ENCODE results near the gene PROZ.

DNA sequence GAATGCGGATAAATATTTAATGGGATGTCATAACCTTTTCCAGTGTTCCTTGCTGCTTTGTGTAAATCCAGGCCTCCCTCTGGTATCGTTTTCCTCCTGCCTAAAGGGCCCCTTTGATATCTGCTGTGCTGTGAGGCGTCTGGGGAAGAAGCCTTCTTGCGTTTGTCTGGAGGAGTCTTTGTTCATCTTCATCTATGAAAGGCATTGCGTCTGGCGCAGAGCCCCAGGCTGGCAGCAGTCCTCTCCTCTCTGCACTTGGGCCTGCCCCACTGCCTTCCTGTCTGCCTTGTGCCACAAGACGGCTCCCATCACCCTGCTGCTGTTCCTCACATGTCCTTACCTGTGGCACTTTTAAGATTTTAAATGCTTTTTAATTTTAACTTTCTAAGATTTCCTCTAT lies 9.8 kb downstream of the PROZ start:
- TF ChIP-seq, protein P1, sequence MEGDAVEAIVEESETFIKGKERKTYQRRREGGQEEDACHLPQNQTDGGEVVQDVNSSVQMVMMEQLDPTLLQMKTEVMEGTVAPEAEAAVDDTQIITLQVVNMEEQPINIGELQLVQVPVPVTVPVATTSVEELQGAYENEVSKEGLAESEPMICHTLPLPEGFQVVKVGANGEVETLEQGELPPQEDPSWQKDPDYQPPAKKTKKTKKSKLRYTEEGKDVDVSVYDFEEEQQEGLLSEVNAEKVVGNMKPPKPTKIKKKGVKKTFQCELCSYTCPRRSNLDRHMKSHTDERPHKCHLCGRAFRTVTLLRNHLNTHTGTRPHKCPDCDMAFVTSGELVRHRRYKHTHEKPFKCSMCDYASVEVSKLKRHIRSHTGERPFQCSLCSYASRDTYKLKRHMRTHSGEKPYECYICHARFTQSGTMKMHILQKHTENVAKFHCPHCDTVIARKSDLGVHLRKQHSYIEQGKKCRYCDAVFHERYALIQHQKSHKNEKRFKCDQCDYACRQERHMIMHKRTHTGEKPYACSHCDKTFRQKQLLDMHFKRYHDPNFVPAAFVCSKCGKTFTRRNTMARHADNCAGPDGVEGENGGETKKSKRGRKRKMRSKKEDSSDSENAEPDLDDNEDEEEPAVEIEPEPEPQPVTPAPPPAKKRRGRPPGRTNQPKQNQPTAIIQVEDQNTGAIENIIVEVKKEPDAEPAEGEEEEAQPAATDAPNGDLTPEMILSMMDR (IDR thresholded peaks at IDR 0.05; ENCODE audit: low read length), result no peak
- TF ChIP-seq EZH2phosphoT487 (IDR thresholded peaks at IDR 0.05; ENCODE audit: low read length), result no peak

Data from MM.1S (cell line).